Endothelial cell of umbilical vein (primary cell): ENCODE data around the gene ZNF148. TPM values are rescaled to one million over a fixed set of nuclear protein-coding genes. Genes with fewer than 3 reads are reported as not detected.

Experiments
- BruUV-seq: library from RNA; stranded (reverse); fragments of 400-500 nt; replicated peaks from 2 replicates; lab custom pipeline; 2021; lab: Mats Ljungman, UMichigan
- CTCF ChIA-PET: fragments of 300-600, 350-600 bp; sonication (Branson Sonifier 250); formaldehyde crosslinking; loops from one replicate; lab custom pipeline; 2021; ENCODE audit warnings: antibody characterized with exemption, inconsistent platforms; lab: Charles Lee
- POLR2A ChIA-PET: fragments of 300-600, 350-600 bp; sonication (Branson Sonifier 250); formaldehyde crosslinking; loops from one replicate; lab custom pipeline; 2021; ENCODE audit warnings: antibody characterized with exemption, inconsistent platforms; lab: Charles Lee
- DNase-seq: peaks from one replicate; pipeline ENCODE4 v3.0.0-alpha.2; 2011; ENCODE audit warnings: low read depth, low spot score
- FAIRE-seq: peaks from 2 replicates; lab custom pipeline; 2011; peaks lifted over from hg19 to GRCh38; lab: Jason Lieb, UNC
- H2AFZ ChIP-seq: 2 replicates; pipeline ENCODE4 v1.6.0; 2012; ENCODE audit warnings: low read depth, low read length, control low read depth, inconsistent platforms
- H3K27ac ChIP-seq: 2 replicates; pipeline ENCODE4 v1.5.1; 2011; ENCODE audit warnings: low read depth, mild to moderate bottlenecking, control low read depth, low read length, moderate library complexity; ENCODE audit not compliant: insufficient read depth
- H3K27me3 ChIP-seq, 2 experiments: 2 replicates each; pipeline versions ENCODE4 v1.6.0 to v1.6.1; 2011; ENCODE audit warnings: low read length in 2 of 2, mixed read lengths in 1 of 2; ENCODE audit not compliant: control insufficient read depth in 2 of 2, insufficient read depth in 2 of 2
- H3K36me3 ChIP-seq, 2 experiments: 2 replicates in 1 of 2; 3 replicates in 1 of 2; pipeline ENCODE4 v1.5.1; 2011; ENCODE audit warnings: low read length in 2 of 2, mild to moderate bottlenecking in 1 of 2, moderate library complexity in 1 of 2; ENCODE audit not compliant: control insufficient read depth in 2 of 2, insufficient read depth in 2 of 2; ENCODE audit errors: extremely low read depth in 1 of 2
- H3K4me1 ChIP-seq: 3 replicates; pipeline ENCODE4 v1.5.1; 2011; ENCODE audit warnings: mild to moderate bottlenecking, low read length; ENCODE audit not compliant: control insufficient read depth, insufficient read depth; ENCODE audit errors: extremely low read depth
- H3K4me2 ChIP-seq: 2 replicates; pipeline ENCODE4 v1.6.1; 2011; ENCODE audit warnings: low read length, control low read depth, mixed read lengths; ENCODE audit not compliant: insufficient read depth
- H3K4me3 ChIP-seq, 3 experiments: fragments of 200-600 bp in 1 of 3; sonication (generic), shearing (Covaris generic) in 1 of 3; replicated peaks in 1 of 3; 2 replicates each; pipeline ENCODE4 v1.5.1; 2011 to 2016; ENCODE audit warnings: control low read depth in 3 of 3, low read length in 3 of 3, mild to moderate bottlenecking in 2 of 3, inconsistent platforms in 1 of 3, low read depth in 1 of 3, moderate library complexity in 1 of 3; ENCODE audit not compliant: insufficient read depth in 1 of 3
- H3K79me2 ChIP-seq: 2 replicates; pipeline ENCODE4 v1.6.0; 2012; ENCODE audit warnings: low read length, inconsistent platforms; ENCODE audit not compliant: control insufficient read depth, insufficient read depth
- H3K9ac ChIP-seq: replicated peaks from 2 replicates; pipeline ENCODE3; 2011; ENCODE audit warnings: low read length, control low read depth; ENCODE audit not compliant: insufficient read depth; ENCODE audit errors: extremely low read depth
- H3K9me1 ChIP-seq: replicated peaks from 3 replicates; pipeline ENCODE4 v1.6.0; 2011; ENCODE audit warnings: mild to moderate bottlenecking, low read length; ENCODE audit not compliant: control insufficient read depth, insufficient read depth; ENCODE audit errors: extremely low read depth
- H3K9me3 ChIP-seq: replicated peaks from 2 replicates; pipeline ENCODE4 v1.5.1; 2012; ENCODE audit warnings: low read length, inconsistent platforms; ENCODE audit not compliant: control insufficient read depth, insufficient read depth
- H4K20me1 ChIP-seq: replicated peaks from 2 replicates; pipeline ENCODE3; 2011; ENCODE audit warnings: mild to moderate bottlenecking, low read length; ENCODE audit not compliant: control insufficient read depth, insufficient read depth; ENCODE audit errors: extremely low read depth
- EZH2 ChIP-seq: IDR thresholded peaks from 2 replicates; pipeline ENCODE4 v1.6.1; 2012; ENCODE audit warnings: borderline replicate concordance, low read depth, mild to moderate bottlenecking, moderate library complexity, low read length, inconsistent platforms; ENCODE audit not compliant: severe bottlenecking
- FOS ChIP-seq: IDR thresholded peaks from 2 replicates; pipeline ENCODE4 v1.6.1; 2011; ENCODE audit warnings: mild to moderate bottlenecking, low read length, moderate library complexity, borderline replicate concordance; ENCODE audit not compliant: insufficient read depth
- GATA2 ChIP-seq: IDR thresholded peaks from 2 replicates; pipeline ENCODE4 v1.7.0; 2011; ENCODE audit warnings: low read depth, mild to moderate bottlenecking, moderate library complexity, mixed read lengths, low read length; ENCODE audit not compliant: insufficient read length, insufficient read depth
- JUN ChIP-seq: IDR thresholded peaks from 2 replicates; pipeline ENCODE4 v1.6.1; 2011; ENCODE audit warnings: borderline replicate concordance, low read depth; ENCODE audit not compliant: insufficient read length, insufficient read depth
- MAX ChIP-seq: IDR thresholded peaks from 2 replicates; pipeline ENCODE4 v1.6.1; 2011; ENCODE audit not compliant: insufficient read depth, insufficient read length
- MYC ChIP-seq: IDR thresholded peaks from one replicate; pipeline ENCODE4 v1.6.1; 2011; ENCODE audit warnings: mild to moderate bottlenecking, low read depth, low read length
- dilution Hi-C: fragments of 300-500 bp; cut with MboI; formaldehyde crosslinking; loops from one replicate; pipeline ENCODE4 v1.15.0; 2019; ENCODE audit warnings: low sequenced_read_pairs; ENCODE audit not compliant: extremely low pct_ligation_motif_present
- intact Hi-C: fragments of 100-400 bp; cut with micrococcal nuclease; formaldehyde crosslinking; loops from one replicate; pipeline ENCODE4 v1.10.0; 2022
- polyA plus RNA-seq, 4 experiments: library from polyadenylated mRNA; depleted of rRNA in 3 of 4; stranded (reverse) in 3 of 4; unstranded in 1 of 4; fragments of >200 nt; gene quantifications; 2 replicates each; pipeline versions ENCODE4 v1.2.1 to v1.2.3, GENCODE V29; 2011 to 2012; ENCODE audit warnings: missing spikeins in 1 of 4
- total RNA-seq: library from RNA; stranded (reverse); gene quantifications from 2 replicates; pipeline ENCODE4 v1.2.3, GENCODE V29; 2021
- TF ChIP-seq, protein P1 (sequence below), 2 donors: IDR thresholded peaks; 1 replicate in 1 of 2; 2 replicates in 1 of 2; pipeline ENCODE4 v1.5.1; 2011; ENCODE audit warnings: low read length in 2 of 2, mild to moderate bottlenecking in 2 of 2, moderate library complexity in 2 of 2, control low read depth in 1 of 2, inconsistent platforms in 1 of 2, low read depth in 1 of 2; ENCODE audit not compliant: insufficient read depth in 1 of 2; ENCODE audit errors: extremely low read depth in 1 of 2

Gene ZNF148
- total and polyA plus RNA-seq, 2 donors (not counting 3 experiments of a cell fraction or from before 2014, with no cell fraction given) = 8.0 to 41.3 TPM

DNA sequence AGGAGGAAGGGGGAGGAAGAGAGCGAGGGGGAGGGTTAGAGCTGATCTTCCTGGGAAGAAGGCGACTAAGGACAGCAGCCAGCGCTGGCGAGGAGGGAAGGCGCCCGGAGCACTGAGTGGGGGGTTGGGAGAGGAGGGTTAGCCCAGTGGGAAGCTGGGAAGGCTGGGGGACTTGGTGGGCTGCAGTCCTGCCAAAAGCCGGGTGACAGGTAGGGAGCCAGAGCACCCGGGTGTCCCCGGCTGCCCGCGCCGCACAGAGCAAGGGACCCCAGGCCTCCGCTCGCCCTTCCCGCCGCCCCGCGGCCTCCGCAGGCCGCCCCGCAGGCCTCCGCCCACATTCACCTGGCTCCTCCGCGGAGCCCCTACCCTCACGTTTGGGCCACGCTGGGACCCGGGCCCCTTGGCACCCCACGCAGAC is 163.0 kb downstream of the ZNF148 start:
- no peak for FAIRE-seq
- ChIA-PET POLR2A (no interaction called here), CTCF (interaction anchor here (1.0 to 1.2 kb wide), 2 partner anchors 14 to 16 kb away, joined by 3 read pairs; no protein-coding TSS in a partner anchor)
- peaks cover 5 to 8% of the 10 kb centered on the region in 2 experiments for H3K27me3 ChIP-seq
- H3K79me2 ChIP-seq = no peaks in the 10 kb centered on the region
- dilution Hi-C loops (no loop called here), intact Hi-C loops (loop anchor here (10.0 kb wide), 1 partner anchor 373 kb away; no protein-coding TSS in a partner anchor)
- H3K27ac ChIP-seq = no peak overlapping the region
- H3K36me3 ChIP-seq = no peaks in the 10 kb centered on the region
- H3K4me3 ChIP-seq = peak overlapping the region; percentile 9 to 42 (median 33)
- peak overlapping the region; percentile 83 for H2AFZ ChIP-seq
- H3K9ac ChIP-seq = no peak overlapping the region
- no peaks in the 10 kb centered on the region for H3K9me3 ChIP-seq
- no peaks in the 10 kb centered on the region for H3K9me1 ChIP-seq
- TF ChIP-seq MAX = no peak
- TF ChIP-seq, protein P1, sequence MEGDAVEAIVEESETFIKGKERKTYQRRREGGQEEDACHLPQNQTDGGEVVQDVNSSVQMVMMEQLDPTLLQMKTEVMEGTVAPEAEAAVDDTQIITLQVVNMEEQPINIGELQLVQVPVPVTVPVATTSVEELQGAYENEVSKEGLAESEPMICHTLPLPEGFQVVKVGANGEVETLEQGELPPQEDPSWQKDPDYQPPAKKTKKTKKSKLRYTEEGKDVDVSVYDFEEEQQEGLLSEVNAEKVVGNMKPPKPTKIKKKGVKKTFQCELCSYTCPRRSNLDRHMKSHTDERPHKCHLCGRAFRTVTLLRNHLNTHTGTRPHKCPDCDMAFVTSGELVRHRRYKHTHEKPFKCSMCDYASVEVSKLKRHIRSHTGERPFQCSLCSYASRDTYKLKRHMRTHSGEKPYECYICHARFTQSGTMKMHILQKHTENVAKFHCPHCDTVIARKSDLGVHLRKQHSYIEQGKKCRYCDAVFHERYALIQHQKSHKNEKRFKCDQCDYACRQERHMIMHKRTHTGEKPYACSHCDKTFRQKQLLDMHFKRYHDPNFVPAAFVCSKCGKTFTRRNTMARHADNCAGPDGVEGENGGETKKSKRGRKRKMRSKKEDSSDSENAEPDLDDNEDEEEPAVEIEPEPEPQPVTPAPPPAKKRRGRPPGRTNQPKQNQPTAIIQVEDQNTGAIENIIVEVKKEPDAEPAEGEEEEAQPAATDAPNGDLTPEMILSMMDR (IDR thresholded peaks at IDR 0.05; ENCODE audit: extremely low read depth in 1 of 2, insufficient read depth in 1 of 2, low read depth in 1 of 2, low read length in 2 of 2) = no peak
- BruUV-seq = no TSS peak
- peaks cover 7% of the 10 kb centered on the region for H3K4me1 ChIP-seq
- no peak for DNase-seq
- H3K4me2 ChIP-seq = peak overlapping the region; percentile 63
- H4K20me1 ChIP-seq = no peaks in the 10 kb centered on the region

GRCh38 chr3:125211523-125212090 is 163.5 kb downstream of the ZNF148 start:
- Histone ChIP-seq H3K4me2 (no peak overlapping the region), H3K9ac (no peak overlapping the region), H3K9me1 (no peaks in the 10 kb centered on the region), H3K4me3 (no peak overlapping the region), H3K9me3 (no peaks in the 10 kb centered on the region), H4K20me1 (no peaks in the 10 kb centered on the region), H3K27me3 (peaks cover 5 to 8% of the 10 kb centered on the region in 2 experiments), H3K4me1 (peaks cover 7% of the 10 kb centered on the region), H2AFZ (peak overlapping the region; percentile 83), H3K79me2 (no peaks in the 10 kb centered on the region), H3K36me3 (no peaks in the 10 kb centered on the region), H3K27ac (no peak overlapping the region)
- dilution Hi-C loops (no loop called here), intact Hi-C loops (loop anchor here (10.0 kb wide), 1 partner anchor 373 kb away; no protein-coding TSS in a partner anchor)
- FAIRE-seq (peak; percentile 35), DNase-seq (no peak)
- TF ChIP-seq FOS (no peak), JUN (no peak), MYC (no peak), EZH2 (no peak), GATA2 (no peak), MAX (no peak)
- TF ChIP-seq, protein P1 (IDR thresholded peaks at IDR 0.05; ENCODE audit: extremely low read depth in 1 of 2, insufficient read depth in 1 of 2, low read depth in 1 of 2, low read length in 2 of 2) = no peak
- no TSS peak for BruUV-seq
- CTCF ChIA-PET = interaction anchor here (1.0 to 1.2 kb wide), 2 partner anchors 13 to 15 kb away, joined by 3 read pairs; no protein-coding TSS in a partner anchor
- POLR2A ChIA-PET = no interaction called here
